ENCODE results near the gene GABRR1. TPM values are rescaled to one million over a fixed set of nuclear protein-coding genes. Genes with fewer than 3 reads are reported as not detected.
"Not testable (repeated sequence)": the region's sequence is repeated elsewhere in the genome, so short reads cannot be mapped to it uniquely, and the experiment has no call there.

Gene GABRR1
- total and polyA plus RNA-seq, 2 of the 13 experiments (the other 11 are each of a cell fraction or from before 2014, with no cell fraction given), result not detected

DNA sequence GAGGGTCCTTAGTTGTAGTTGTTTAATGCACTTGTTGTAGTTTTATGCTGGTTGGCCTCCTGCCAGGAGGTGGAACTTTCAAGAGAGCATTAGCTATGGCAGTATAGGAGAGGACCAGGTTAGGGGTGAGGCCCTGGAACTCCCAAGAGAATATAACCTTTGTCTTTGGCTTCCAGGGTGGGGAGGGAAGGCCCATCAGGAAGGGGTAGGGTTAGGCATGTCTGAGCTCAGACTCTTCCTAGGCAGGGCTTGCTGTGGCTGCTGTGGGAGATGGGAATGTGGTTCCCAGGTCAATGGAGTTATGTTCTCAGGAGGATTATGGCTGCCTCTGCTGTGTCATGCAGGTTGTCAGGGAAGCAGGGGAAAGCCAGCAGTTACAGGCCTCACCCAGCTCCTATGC lies 20.0 kb upstream of the GABRR1 start:
- no peak overlapping the region for H3K9ac ChIP-seq (ENCODE audit: insufficient read depth, low read depth, low read length)
- no peaks in the 10 kb centered on the region for H3K27me3 ChIP-seq (ENCODE audit: control insufficient read depth in 1 of 2, insufficient read depth in 2 of 2, low read length in 2 of 2)
- H3K36me3 ChIP-seq (replicated peaks in 1 of 2; ENCODE audit: control insufficient read depth in 1 of 2, insufficient read depth in 2 of 2, low read length in 2 of 2), result no peaks in the 10 kb centered on the region
- no peak overlapping the region for H3K4me2 ChIP-seq (ENCODE audit: low read depth, low read length)
- BruUV-seq (replicated peaks), result no TSS peak
- ATAC-seq (no peak), FAIRE-seq (no peak), DNase-seq (ENCODE audit: low spot score) (no peak)
- no peak overlapping the region for H2AFZ ChIP-seq (ENCODE audit: low read length)
- H3K27ac ChIP-seq (ENCODE audit: extremely low read length, insufficient read depth, low read length), result no peak overlapping the region
- ChIA-PET CTCF (ENCODE audit: low intra/inter-chr PET ratio, low total read pairs) (no interaction called here), POLR2A (no interaction called here)
- H3K4me1 ChIP-seq (ENCODE audit: insufficient read depth, low read length), result no peaks in the 10 kb centered on the region
- intact Hi-C loops (cut with micrococcal nuclease; ENCODE audit: unreplicated experiment), result no loop called here
- no peak for TF ChIP-seq ZNF841 (CRISPR knock-in tag; IDR thresholded peaks at IDR 0.05; ENCODE audit: borderline replicate concordance)
- TF ChIP-seq HCFC1 (IDR thresholded peaks at IDR 0.05; ENCODE audit: low read depth, low read length), result no peak
- no peak for TF ChIP-seq FIP1L1 (IDR thresholded peaks at IDR 0.05; ENCODE audit: borderline replicate concordance, insufficient read depth, low read depth, low read length)
- TF ChIP-seq PAF1 (CRISPR knock-in tag; IDR thresholded peaks at IDR 0.05), result no peak
- TF ChIP-seq, protein P1, sequence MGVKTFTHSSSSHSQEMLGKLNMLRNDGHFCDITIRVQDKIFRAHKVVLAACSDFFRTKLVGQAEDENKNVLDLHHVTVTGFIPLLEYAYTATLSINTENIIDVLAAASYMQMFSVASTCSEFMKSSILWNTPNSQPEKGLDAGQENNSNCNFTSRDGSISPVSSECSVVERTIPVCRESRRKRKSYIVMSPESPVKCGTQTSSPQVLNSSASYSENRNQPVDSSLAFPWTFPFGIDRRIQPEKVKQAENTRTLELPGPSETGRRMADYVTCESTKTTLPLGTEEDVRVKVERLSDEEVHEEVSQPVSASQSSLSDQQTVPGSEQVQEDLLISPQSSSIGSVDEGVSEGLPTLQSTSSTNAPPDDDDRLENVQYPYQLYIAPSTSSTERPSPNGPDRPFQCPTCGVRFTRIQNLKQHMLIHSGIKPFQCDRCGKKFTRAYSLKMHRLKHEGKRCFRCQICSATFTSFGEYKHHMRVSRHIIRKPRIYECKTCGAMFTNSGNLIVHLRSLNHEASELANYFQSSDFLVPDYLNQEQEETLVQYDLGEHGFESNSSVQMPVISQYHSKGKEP (CRISPR knock-in tag; IDR thresholded peaks at IDR 0.05), result no peak
- no peak overlapping the region for H3K4me3 ChIP-seq (replicated peaks in 1 of 3; ENCODE audit: insufficient read depth in 1 of 3, low read depth in 2 of 3, low read length in 3 of 3)
- no peaks in the 10 kb centered on the region for H3K9me3 ChIP-seq (ENCODE audit: low read length)
- in situ Hi-C loops (cut with HindIII; ENCODE audit: extremely low pct_ligation_motif_present, low pct_unique_long_range_greater_than_20kb), result no loop called here
- H3K79me2 ChIP-seq (ENCODE audit: insufficient read depth, low read length), result no peaks in the 10 kb centered on the region
- H4K20me1 ChIP-seq (ENCODE audit: insufficient read depth, low read length), result no peaks in the 10 kb centered on the region

DNA sequence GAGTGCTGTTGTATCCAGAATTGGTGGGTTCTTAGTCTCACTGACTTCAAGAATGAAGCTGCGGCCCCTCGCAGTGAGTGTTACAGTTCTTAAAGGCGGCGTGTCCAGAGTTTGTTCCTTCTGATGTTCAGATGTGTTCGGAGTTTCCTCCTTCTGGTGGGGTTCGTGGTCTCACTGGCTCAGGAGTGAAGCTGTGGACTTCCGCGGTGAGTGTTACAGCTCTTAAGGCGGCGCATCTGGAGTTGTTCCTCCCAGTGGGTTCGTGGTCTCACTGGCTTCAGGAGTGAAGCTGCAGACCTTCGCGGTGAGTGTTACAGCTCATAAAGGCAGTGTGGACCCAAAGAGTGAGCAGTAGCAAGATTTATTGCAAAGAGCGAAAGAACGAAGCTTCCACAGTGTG lies 16.4 kb upstream of the GABRR1 start:
- in situ Hi-C loops (cut with HindIII; ENCODE audit: extremely low pct_ligation_motif_present, low pct_unique_long_range_greater_than_20kb); H3K9ac ChIP-seq (ENCODE audit: insufficient read depth, low read depth, low read length); H3K79me2 ChIP-seq (ENCODE audit: insufficient read depth, low read length); intact Hi-C loops (cut with micrococcal nuclease; ENCODE audit: unreplicated experiment); H3K36me3 ChIP-seq (replicated peaks in 1 of 2; ENCODE audit: control insufficient read depth in 1 of 2, insufficient read depth in 2 of 2, low read length in 2 of 2); H3K4me1 ChIP-seq (ENCODE audit: insufficient read depth, low read length); H3K4me2 ChIP-seq (ENCODE audit: low read depth, low read length); H3K27ac ChIP-seq (ENCODE audit: extremely low read length, insufficient read depth, low read length); ATAC-seq; H2AFZ ChIP-seq (ENCODE audit: low read length); H3K4me3 ChIP-seq (replicated peaks in 1 of 3; ENCODE audit: insufficient read depth in 1 of 3, low read depth in 2 of 3, low read length in 3 of 3); H4K20me1 ChIP-seq (ENCODE audit: insufficient read depth, low read length); FAIRE-seq; H3K27me3 ChIP-seq (ENCODE audit: control insufficient read depth in 1 of 2, insufficient read depth in 2 of 2, low read length in 2 of 2); POLR2A ChIA-PET; BruUV-seq (replicated peaks); H3K9me3 ChIP-seq (ENCODE audit: low read length); DNase-seq (ENCODE audit: low spot score); CTCF ChIA-PET (ENCODE audit: low intra/inter-chr PET ratio, low total read pairs): not testable (repeated sequence)
- WGBS (ENCODE audit: low lambda C conversion rate), result 77% methylated on average over 15 of the region's 15 CpGs
